Endometrial microvascular endothelial cells (primary cell): ENCODE results near the gene SLC9C1. TPM values are rescaled to one million over a fixed set of nuclear protein-coding genes. Genes with fewer than 3 reads are reported as not detected.
"Not testable (repeated sequence)": the region's sequence is repeated elsewhere in the genome, so short reads cannot be mapped to it uniquely, and the experiment has no call there.

ENCODE experiments used
- in situ Hi-C: cut with HindIII; loops from 2 replicates; pipeline ENCODE4 v1.10.0; 2017; ENCODE audit warnings: low sequenced_read_pairs, low pct_unique_long_range_greater_than_20kb; ENCODE audit errors: inconsistent ontology term
- total RNA-seq: library from RNA; depleted of rRNA; stranded (reverse); fragments of >200 nt; gene quantifications from one replicate; pipeline ENCODE4 v1.2.3, GENCODE V29; 2015; ENCODE audit errors: inconsistent ontology term

Gene SLC9C1
- total RNA-seq, 1 donor from 2014 or later, result not detected

DNA sequence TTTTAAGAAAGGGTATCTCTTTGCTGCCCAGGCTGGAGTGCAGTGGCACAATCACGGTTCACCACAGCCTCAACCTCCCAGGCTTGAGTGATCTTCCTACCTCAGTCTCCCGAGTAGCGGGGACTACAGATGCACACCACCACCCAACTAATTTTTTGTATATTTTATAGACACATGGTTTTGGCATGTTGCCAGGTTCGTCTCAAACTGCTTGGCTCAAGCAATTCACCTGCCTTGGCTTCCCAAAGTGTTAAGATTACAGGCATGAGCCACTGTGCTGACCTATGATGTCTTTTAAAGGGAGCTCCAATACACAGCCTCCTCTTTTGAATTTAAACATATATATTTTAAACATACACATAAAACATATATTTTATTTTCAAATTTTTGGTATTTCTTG, 60.9 kb downstream of the SLC9C1 start:
- in situ Hi-C loops, result no loop called here

DNA sequence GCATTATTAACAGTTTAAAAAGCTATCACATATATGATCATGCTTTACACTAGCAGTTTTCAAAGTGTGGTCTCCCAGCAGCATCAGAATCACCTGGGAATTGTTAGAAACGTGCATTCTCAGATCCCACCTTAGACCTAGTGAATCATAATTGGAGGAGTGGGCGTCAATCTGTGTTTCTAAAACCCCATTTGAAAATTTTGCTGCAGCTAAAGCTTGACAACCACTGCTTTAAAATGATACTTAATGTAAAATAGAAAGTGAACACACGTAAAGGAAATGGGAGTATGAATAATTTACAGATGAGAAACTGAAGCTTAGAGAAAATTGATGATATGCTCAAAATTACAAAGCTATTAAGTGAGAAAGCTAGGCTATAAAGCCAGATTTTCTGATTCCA, 62.3 kb downstream of the SLC9C1 start:
- in situ Hi-C loops, result no loop called here

DNA sequence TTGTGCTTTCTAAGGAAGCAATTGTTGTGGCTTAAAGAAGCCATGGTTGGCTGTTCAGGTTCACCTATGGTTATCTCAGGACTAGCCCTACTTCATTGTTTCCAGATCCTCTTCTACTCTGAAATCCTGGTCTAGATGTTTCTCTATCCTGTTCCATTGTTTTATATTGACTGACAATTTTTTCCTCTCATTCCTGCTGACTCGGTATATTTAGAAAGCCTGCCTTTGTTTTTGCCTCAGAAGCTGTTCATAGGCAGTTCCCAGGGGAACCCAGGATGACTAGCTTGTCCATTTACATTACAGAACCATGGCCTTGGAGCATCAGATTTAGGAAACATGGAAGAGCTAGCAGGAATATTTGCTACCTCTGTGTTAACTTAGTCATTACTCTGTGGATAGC, 64.0 kb downstream of the SLC9C1 start:
- in situ Hi-C loops, result no loop called here

DNA sequence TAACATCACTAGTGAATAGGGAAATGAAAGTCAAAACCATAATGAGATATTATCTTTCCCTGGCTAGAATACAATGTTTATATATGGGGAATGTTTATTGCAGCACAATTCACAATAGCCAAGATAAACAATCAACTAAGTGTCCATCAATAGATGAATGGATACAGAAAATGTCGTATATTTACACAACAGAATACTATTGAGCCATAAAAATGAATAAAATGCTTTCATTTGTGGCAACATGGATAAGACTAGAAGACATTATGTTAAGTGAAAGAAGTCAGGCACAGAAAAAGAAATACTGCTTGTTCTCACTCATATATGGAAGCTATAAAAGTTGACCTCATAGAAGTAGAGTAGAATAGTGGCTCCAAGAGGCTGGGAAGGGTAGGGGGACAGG, 65.2 kb downstream of the SLC9C1 start:
- in situ Hi-C loops, result no loop called here

DNA sequence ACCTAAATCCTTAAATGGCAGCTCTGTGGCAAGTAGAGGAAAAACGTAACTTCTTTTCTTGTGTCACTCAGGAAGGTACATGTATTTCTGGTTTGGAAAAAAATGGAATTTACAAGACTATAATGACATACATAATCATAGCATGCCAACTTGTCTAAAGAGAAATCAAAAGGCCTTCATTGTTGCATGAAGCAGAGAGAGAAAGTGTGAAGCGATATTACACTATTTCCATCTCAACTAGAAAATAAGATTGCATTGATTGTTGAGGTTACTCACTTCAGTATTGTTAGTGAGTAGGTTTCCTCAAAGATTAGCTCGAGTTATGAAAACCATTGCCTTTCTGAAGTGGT, 93.7 kb downstream of the SLC9C1 start:
- in situ Hi-C loops, result no loop called here

DNA sequence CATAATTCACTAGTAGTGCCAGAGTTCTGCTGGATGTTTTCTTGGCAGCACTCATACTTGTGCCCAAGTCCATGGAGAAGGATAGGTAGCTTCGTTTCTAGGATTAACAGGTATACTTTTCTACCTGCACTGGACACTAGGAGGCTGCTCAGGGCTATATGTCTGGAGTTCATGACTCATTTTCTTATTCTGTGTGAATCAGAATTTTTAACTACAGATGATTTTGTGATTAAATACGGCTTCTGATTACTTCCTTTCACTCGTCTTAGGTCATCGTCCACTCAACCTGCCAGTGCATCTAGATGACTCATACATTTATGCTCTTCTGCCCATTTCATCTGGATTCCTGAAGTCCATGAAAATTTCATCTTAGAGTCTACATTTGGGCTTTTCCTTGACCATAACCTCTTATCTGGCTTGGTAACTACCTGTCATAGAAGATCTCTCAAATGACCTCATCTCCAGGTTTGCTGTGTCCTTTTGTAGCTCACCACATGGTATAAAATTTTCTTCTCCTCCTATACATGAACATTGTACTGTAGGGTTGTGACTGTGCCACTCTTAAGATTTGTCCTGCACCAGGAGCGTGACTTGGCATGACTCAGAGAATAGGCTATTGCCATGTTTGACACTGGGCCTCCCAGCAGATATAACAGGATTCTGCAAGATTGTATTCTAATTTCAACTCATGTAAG, 94.2 kb downstream of the SLC9C1 start:
- in situ Hi-C loops, result no loop called here

DNA sequence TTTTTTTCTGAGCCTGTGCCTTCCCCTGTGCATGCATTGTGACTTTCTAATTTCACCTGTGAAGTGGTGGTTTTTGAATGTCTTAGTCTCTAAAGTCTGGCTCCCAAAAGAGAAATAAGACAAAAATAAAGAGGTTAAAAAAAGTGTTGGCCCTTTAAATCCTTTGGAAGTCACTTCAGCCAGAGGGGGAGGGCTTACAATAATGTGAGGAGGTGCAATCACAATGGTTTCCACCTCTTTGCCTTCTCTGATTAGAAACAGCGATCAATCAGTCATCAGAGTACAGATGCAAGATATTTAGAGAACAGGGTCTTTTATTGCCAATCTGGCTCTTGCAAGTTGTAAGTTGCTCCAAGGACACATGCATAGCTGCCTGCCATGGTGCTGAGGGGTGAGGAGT, 96.9 kb downstream of the SLC9C1 start:
- in situ Hi-C loops, result no loop called here

DNA sequence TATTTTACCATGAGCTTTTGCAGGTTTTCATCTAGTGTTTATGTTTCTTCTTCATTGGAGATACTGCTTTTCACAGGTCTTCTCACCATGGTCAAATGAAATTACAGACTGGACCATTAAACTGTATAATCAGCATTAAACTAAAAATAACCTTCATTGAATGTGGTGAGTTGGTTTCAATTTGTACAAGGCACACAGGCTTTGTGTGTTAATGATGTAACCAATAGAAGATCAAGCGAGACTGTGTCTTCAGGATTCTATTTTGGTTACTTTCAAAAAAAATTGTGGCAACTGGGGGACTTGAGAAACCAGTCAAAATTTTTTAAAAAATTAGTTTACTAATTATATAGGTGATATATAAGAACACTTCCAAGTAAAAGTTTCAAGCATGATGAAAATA, 106.7 kb downstream of the SLC9C1 start:
- in situ Hi-C loops, result no loop called here

DNA sequence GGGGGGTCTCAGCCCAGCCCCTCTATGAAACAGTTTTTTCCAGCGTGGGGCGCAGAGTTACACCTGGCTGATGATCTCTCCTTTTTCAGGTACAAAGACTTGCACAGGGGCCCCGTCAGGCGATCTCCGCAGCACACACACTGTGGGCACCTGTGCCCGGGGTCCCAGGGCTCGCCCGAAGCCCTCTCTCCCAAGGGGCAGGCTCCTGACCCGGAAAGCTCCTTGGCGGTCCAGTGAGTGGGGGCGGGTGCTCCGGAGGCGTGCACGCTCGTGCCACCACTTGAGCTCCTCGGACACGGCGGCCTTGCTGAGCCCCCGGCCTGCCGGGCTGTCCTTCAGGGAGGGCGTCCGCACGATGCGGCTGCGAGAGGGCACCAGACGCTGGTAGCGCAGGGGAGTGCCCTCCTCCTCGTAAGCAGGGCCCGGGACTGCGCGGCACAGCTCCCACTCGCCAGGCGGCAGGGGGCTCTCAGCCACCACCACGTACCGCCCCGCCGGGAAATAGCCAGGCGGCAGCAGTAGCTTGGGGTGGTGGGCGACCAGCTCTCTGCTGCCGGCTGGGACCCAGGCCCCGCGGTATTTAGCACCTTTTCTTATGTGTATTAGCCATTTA, 108.5 kb downstream of the SLC9C1 start:
- in situ Hi-C loops, result not testable (repeated sequence)

DNA sequence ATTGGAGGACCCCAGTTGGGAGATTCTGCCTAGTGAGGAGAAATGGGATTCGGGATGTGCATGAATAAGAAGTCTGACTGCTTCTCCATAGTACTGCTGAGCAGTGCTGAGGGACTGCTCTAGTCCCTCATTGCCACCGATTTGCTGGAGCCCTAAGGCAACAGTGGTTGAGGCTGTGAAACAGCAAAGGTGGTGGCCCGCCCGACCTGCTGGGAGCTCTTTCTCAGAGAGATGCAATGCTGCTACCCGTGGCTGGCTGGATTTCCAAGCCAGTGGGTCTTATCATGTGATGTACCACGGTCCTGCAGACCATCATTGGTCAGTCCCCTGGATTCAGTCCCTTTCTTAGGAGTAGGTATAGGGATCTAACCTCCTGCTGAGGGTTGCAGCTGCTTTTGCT, 118.4 kb downstream of the SLC9C1 start:
- in situ Hi-C loops, result no loop called here

DNA sequence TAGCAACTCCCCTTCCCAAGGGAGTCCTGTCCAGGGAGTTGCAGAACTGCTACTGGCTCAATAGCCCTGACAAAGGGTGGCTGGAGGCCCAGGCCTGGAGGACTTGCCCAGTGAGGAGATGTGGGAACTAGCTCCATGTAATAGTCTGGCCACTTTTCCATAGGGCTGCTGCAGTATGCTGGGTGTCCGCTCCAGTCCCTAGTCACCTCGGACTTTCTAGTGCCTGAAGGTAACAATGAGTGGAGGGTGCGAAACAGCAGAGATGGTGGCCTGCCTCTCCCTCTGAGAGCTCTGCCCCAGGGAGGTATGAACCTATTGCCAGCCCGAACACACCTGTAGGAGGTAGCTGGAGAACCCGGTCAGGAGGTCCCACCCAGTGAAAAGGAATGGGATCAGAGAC, 119.0 kb downstream of the SLC9C1 start:
- in situ Hi-C loops, result no loop called here

DNA sequence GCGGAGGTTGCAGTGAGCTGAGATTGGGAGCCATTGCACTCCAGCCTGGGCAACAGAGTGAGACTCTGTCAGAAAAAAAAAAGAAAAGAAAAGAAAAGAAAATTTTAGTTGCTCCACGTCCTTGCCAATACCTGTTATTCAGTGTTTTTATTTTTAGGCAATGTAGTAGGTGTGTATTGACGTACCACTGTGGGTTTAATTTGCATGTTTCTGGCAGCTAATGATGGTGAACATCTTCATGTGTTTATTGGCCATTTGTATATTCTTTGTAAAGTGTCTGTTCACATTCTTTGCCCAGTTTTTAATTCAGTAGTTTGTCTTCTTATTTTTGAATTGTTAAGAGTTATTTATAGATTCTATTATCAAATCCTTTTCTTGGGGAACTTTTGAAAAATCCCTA, 122.9 kb downstream of the SLC9C1 start:
- in situ Hi-C loops, result no loop called here

DNA sequence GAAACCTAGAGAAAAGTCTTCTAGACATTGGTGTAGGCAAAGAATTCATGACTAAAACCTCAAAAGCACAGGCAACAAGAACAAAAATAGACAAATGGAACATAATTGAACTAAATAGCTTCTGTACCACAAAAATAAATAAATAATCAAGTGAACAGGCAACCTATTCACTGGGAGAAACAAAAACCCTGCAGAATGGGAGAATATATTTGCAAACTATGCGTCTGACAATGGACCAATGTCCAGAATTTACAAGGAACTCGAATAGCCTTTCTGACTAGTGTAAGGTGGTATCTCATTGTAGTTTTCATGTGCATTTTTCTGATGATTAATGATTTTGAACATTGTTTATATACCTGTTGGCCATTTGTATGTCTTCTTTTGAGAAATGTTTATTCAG, 124.0 kb downstream of the SLC9C1 start:
- in situ Hi-C loops, result no loop called here

DNA sequence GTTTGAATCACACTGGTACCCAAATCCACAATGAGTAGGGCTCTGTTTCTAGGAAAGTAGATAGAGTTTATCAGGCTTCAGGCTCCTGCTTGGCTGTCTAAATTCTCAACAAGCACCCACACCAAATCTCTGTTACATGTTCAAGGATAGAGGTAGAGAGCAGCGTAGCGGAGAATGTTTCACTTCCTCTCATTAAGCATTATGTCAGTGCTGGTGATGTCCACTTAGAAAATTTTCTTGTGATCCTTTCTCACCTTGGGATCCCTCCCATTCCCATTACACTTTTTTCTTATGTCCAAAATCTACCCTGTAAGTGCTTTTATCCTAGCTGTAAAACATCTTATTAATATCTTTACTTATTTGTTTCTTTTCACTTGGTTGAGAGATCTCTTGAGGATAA, 126.3 kb downstream of the SLC9C1 start:
- in situ Hi-C loops, result no loop called here

DNA sequence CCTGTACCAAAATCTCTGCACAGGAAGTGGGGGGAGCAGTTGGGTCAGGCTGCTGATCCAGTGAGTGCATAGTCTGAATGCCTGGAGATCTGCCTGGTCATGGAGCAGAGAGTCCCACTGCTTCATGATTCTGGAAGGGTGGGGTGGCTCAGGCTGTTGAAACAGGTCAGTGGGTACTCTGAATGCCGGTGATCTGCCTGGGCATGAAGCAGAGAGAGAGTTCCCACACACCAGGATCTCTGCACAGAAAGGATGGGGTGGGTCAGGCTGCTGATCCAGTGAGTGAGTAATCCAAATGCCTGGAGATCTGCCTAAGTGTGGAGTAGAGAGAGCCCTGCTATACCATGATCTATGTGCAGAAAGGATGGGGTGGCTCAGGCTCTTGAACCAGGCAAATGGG, 144.9 kb downstream of the SLC9C1 start:
- in situ Hi-C loops, result no loop called here

DNA sequence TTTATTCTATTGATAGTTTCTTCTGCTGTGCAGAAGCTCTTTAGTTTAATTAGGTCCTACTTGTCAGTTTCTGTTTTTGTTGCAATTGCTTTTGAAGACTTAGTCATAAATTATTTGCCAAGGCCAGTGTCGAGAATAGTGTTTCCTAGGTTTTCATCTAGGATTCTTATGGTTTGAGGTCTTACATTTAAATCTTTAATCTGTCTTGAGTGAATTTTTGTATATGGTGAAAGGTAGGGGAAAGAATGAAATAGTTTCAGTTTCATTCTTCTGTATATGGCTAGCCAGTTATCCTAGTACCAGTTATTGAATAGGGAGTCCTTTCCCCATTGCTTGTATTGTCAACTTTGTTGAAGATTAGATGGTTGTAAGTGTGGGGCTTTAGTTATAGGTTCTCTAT, 150.3 kb downstream of the SLC9C1 start:
- in situ Hi-C loops, result no loop called here

DNA sequence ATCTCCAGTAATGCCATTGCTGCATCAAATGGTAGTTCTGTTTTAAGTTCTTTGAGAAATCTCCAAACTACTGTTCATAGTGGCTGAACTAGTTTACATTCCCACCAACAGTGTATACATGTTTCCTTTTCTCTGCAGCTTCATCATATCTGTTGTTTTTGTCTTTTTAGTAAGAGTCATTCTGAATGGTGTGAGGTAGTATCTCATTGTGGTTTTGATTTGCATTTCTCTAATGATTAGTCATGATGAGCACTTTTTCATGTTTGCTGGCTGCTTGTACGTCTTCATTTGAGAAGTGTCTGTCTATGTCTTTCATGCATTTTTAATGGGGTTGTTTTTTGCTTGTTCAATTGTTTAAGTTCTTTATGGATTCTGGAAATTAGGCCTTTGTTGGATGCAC, 150.8 kb downstream of the SLC9C1 start:
- in situ Hi-C loops, result no loop called here

DNA sequence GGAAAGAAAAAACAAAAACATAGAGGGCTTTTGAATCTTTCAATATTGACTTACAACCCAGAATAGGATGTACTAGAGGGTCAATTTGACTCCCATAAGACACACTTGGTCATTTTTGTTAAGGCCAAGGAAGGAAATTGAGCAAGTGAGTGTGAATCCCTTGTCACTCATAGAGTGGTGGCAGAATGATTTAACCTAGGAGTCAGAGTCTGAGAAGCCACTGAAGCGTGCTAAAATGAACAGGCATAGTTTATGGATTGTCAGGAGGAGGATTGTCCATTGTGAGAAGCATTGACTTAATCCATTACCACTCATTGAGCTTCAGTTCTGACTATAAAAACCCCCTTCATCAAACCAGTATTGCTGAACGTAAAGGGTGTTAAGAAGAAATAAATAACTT, 152.7 kb downstream of the SLC9C1 start:
- in situ Hi-C loops, result no loop called here

DNA sequence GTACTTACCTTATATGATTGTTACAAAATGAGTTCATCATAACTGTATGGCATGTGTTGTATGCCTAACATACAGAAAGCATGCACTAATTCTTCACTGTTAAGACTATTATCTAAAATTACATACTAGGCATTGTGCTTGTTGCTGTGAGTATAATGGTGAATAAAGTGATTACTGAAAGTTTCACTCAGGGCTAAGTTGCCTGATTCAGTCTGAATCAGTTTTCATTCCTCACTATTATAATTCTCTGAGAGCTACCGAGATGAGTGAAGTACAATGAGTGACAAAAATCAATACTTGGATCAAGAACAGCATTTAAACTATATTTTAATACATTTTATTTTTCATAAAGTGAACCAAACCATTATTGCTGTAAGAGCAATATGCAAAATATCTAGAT, 153.4 kb downstream of the SLC9C1 start:
- in situ Hi-C loops, result no loop called here

DNA sequence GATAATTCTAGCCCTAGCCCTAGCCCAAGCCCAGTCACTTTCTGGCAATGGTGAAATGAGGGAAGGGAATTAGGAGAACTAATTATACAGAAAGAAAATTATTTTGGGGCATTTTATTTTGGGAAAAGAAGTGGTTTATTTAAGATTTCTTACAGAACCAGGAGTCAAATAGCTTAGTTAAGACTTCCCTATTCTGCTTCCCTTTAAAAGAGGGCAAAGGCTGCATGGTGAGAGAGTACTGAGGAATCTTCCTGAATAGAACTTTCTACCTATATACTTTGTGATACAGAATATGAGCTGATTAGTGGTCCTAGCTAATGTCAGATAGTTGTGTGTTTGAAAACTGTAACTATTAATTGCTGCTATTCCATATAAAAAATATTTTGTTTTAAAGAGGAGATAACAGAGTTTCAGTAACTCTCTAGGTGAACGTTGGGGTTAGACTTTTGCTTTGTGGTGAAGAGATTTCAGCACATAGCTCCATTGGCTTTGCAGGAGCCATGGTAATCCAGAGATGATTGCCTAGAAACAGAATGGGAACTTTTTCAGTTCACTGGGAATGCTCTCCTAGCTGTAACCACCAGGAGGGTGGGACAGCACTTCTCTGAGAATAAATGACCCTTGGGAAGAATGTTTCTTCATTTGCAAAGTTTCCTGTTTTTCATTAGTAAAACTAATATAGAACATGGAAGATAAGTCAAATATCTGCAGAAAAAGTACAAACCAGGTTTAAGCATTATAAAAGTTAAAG, 155.6 kb downstream of the SLC9C1 start:
- in situ Hi-C loops, result no loop called here
